Measurements from ENCODE around the gene TMPRSS13.

The TMPRSS13 gene

GRCh38 chr11:117921456-117921855 is 7.7 kb downstream of the TMPRSS13 start:
- no peaks in the 10 kb centered on the region for H3K9me3 ChIP-seq (replicated peaks in 1 of 2; ENCODE audit: control insufficient read depth in 2 of 2, insufficient read depth in 1 of 2, low read depth in 1 of 2, low read length in 2 of 2)
- no peak overlapping the region for H4K91ac ChIP-seq (ENCODE audit: low read depth, low read length, poor library complexity)
- no peak overlapping the region for H2BK120ac ChIP-seq (ENCODE audit: low read depth, low read length)
- H3K27ac ChIP-seq (replicated peaks; ENCODE audit: low read length) = no peak overlapping the region
- H3K23ac ChIP-seq (ENCODE audit: low read depth, low read length, poor library complexity) = no peak overlapping the region
- H3K36me3 ChIP-seq (replicated peaks in 1 of 2; ENCODE audit: control insufficient read depth in 2 of 2, insufficient read depth in 2 of 2, low read length in 2 of 2) = no peaks in the 10 kb centered on the region
- no peak overlapping the region for H2BK15ac ChIP-seq (ENCODE audit: low read length)
- no peaks in the 10 kb centered on the region for H3K79me1 ChIP-seq (ENCODE audit: low read depth, low read length)
- no peak overlapping the region for H2AFZ ChIP-seq (ENCODE audit: low read length)
- H2AK5ac ChIP-seq (ENCODE audit: low read depth, low read length) = no peak overlapping the region
- no peak overlapping the region for H4K8ac ChIP-seq (ENCODE audit: low read depth, low read length)
- no peak overlapping the region for H2BK5ac ChIP-seq (ENCODE audit: low read length)
- DNase-seq (ENCODE audit: low spot score) = no peak
- no peak overlapping the region for H3K4me3 ChIP-seq (ENCODE audit: low read length in 2 of 2)
- H3K4ac ChIP-seq (ENCODE audit: low read length) = no peak overlapping the region
- H3K27me3 ChIP-seq (ENCODE audit: control insufficient read depth in 3 of 3, insufficient read depth in 3 of 3, low read depth in 1 of 3, low read length in 3 of 3) = peaks cover 0 to 13% (median 0%) of the 10 kb centered on the region in 3 experiments
- no peak overlapping the region for H3K4me2 ChIP-seq (ENCODE audit: insufficient read depth, low read length, poor library complexity, severe bottlenecking)
- no CpG with 5 or more reads among the region's 2 CpGs for WGBS, 2 donors (ENCODE audit: extremely low coverage in 2 of 2, insufficient read length in 2 of 2, insufficient replicate concordance in 1 of 2)
- H3K18ac ChIP-seq (ENCODE audit: low read length) = no peak overlapping the region
- H3K14ac ChIP-seq (ENCODE audit: low read length) = no peak overlapping the region
- H3K9ac ChIP-seq (ENCODE audit: low read depth, low read length, poor library complexity) = no peak overlapping the region
- H3K4me1 ChIP-seq (ENCODE audit: control insufficient read depth in 2 of 2, insufficient read depth in 1 of 2, low read depth in 1 of 2, low read length in 2 of 2) = no peaks in the 10 kb centered on the region
- no peak overlapping the region for H2BK12ac ChIP-seq (ENCODE audit: low read length)

DNA sequence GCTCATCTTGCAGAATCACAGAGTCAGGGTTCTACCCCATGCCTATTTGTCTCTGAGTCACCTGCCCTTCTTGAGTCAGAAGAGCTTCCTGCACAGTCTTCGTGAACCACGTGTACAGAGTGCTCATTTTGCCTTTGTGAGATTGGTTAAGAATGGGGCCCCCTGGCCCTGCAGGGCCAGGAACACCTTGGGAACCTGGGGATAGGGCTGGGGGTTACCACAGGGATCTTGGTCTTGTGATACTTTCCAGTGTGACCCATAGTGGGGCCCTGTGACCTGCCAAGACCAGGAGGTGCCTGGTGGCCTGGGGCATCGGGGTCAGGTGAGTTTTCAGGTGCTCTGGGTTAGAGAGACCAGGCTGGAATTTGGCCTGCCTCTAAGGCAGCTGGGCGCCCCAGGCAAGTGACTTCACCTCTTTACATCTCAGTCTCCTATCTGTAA is 9.4 kb downstream of the TMPRSS13 start:
- Histone ChIP-seq H2BK120ac (ENCODE audit: low read depth, low read length) (no peak overlapping the region), H3K4ac (ENCODE audit: low read length) (no peak overlapping the region), H3K27ac (replicated peaks; ENCODE audit: low read length) (no peak overlapping the region), H3K79me1 (ENCODE audit: low read depth, low read length) (no peaks in the 10 kb centered on the region), H3K4me2 (ENCODE audit: insufficient read depth, low read length, poor library complexity, severe bottlenecking) (no peak overlapping the region), H2AK5ac (ENCODE audit: low read depth, low read length) (no peak overlapping the region), H4K91ac (ENCODE audit: low read depth, low read length, poor library complexity) (no peak overlapping the region), H3K9me3 (replicated peaks in 1 of 2; ENCODE audit: control insufficient read depth in 2 of 2, insufficient read depth in 1 of 2, low read depth in 1 of 2, low read length in 2 of 2) (no peaks in the 10 kb centered on the region), H2BK12ac (ENCODE audit: low read length) (no peak overlapping the region), H2BK5ac (ENCODE audit: low read length) (no peak overlapping the region), H3K4me3 (ENCODE audit: low read length in 2 of 2) (no peak overlapping the region), H2BK15ac (ENCODE audit: low read length) (no peak overlapping the region), H3K36me3 (replicated peaks in 1 of 2; ENCODE audit: control insufficient read depth in 2 of 2, insufficient read depth in 2 of 2, low read length in 2 of 2) (no peaks in the 10 kb centered on the region), H3K18ac (ENCODE audit: low read length) (no peak overlapping the region), H3K27me3 (ENCODE audit: control insufficient read depth in 3 of 3, insufficient read depth in 3 of 3, low read depth in 1 of 3, low read length in 3 of 3) (peaks cover 0 to 27% (median 0%) of the 10 kb centered on the region in 3 experiments), H3K14ac (ENCODE audit: low read length) (no peak overlapping the region), H3K4me1 (ENCODE audit: control insufficient read depth in 2 of 2, insufficient read depth in 1 of 2, low read depth in 1 of 2, low read length in 2 of 2) (no peaks in the 10 kb centered on the region), H3K23ac (ENCODE audit: low read depth, low read length, poor library complexity) (no peak overlapping the region), H2AFZ (ENCODE audit: low read length) (no peak overlapping the region), H3K9ac (ENCODE audit: low read depth, low read length, poor library complexity) (no peak overlapping the region), H4K8ac (ENCODE audit: low read depth, low read length) (no peak overlapping the region)
- DNase-seq (ENCODE audit: low spot score) = no peak
- no CpG with 5 or more reads among the region's 4 CpGs for WGBS, 2 donors (ENCODE audit: extremely low coverage in 2 of 2, insufficient read length in 2 of 2, insufficient replicate concordance in 1 of 2)

- H3K79me1 ChIP-seq (ENCODE audit: low read depth, low read length) = no peaks in the 10 kb centered on the region
- H3K27me3 ChIP-seq (ENCODE audit: control insufficient read depth in 3 of 3, insufficient read depth in 3 of 3, low read depth in 1 of 3, low read length in 3 of 3) = peaks cover 0 to 30% (median 0%) of the 10 kb centered on the region in 3 experiments
- WGBS, 2 donors (ENCODE audit: extremely low coverage in 2 of 2, insufficient read length in 2 of 2, insufficient replicate concordance in 1 of 2) = no CpG with 5 or more reads among the region's 4 CpGs
- no peak overlapping the region for H3K27ac ChIP-seq (replicated peaks; ENCODE audit: low read length)
- no peaks in the 10 kb centered on the region for H3K9me3 ChIP-seq (replicated peaks in 1 of 2; ENCODE audit: control insufficient read depth in 2 of 2, insufficient read depth in 1 of 2, low read depth in 1 of 2, low read length in 2 of 2)
- H2AFZ ChIP-seq (ENCODE audit: low read length) = no peak overlapping the region
- no peak overlapping the region for H3K23ac ChIP-seq (ENCODE audit: low read depth, low read length, poor library complexity)
- H3K36me3 ChIP-seq (replicated peaks in 1 of 2; ENCODE audit: control insufficient read depth in 2 of 2, insufficient read depth in 2 of 2, low read length in 2 of 2) = no peaks in the 10 kb centered on the region
- no peak for DNase-seq (ENCODE audit: low spot score)
- H2BK15ac ChIP-seq (ENCODE audit: low read length) = no peak overlapping the region
- no peak overlapping the region for H3K18ac ChIP-seq (ENCODE audit: low read length)
- no peak overlapping the region for H2BK5ac ChIP-seq (ENCODE audit: low read length)
- H3K14ac ChIP-seq (ENCODE audit: low read length) = no peak overlapping the region
- no peak overlapping the region for H4K91ac ChIP-seq (ENCODE audit: low read depth, low read length, poor library complexity)
- H4K8ac ChIP-seq (ENCODE audit: low read depth, low read length) = no peak overlapping the region
- no peak overlapping the region for H3K4me3 ChIP-seq (ENCODE audit: low read length in 2 of 2)
- H2BK12ac ChIP-seq (ENCODE audit: low read length) = no peak overlapping the region
- H2BK120ac ChIP-seq (ENCODE audit: low read depth, low read length) = no peak overlapping the region
- no peaks in the 10 kb centered on the region for H3K4me1 ChIP-seq (ENCODE audit: control insufficient read depth in 2 of 2, insufficient read depth in 1 of 2, low read depth in 1 of 2, low read length in 2 of 2)
- H3K4me2 ChIP-seq (ENCODE audit: insufficient read depth, low read length, poor library complexity, severe bottlenecking) = no peak overlapping the region
- no peak overlapping the region for H2AK5ac ChIP-seq (ENCODE audit: low read depth, low read length)
- H3K9ac ChIP-seq (ENCODE audit: low read depth, low read length, poor library complexity) = no peak overlapping the region
- no peak overlapping the region for H3K4ac ChIP-seq (ENCODE audit: low read length)
Observed at GRCh38 chr11:117919341-117919740, 9.9 kb downstream of the TMPRSS13 start.

DNA sequence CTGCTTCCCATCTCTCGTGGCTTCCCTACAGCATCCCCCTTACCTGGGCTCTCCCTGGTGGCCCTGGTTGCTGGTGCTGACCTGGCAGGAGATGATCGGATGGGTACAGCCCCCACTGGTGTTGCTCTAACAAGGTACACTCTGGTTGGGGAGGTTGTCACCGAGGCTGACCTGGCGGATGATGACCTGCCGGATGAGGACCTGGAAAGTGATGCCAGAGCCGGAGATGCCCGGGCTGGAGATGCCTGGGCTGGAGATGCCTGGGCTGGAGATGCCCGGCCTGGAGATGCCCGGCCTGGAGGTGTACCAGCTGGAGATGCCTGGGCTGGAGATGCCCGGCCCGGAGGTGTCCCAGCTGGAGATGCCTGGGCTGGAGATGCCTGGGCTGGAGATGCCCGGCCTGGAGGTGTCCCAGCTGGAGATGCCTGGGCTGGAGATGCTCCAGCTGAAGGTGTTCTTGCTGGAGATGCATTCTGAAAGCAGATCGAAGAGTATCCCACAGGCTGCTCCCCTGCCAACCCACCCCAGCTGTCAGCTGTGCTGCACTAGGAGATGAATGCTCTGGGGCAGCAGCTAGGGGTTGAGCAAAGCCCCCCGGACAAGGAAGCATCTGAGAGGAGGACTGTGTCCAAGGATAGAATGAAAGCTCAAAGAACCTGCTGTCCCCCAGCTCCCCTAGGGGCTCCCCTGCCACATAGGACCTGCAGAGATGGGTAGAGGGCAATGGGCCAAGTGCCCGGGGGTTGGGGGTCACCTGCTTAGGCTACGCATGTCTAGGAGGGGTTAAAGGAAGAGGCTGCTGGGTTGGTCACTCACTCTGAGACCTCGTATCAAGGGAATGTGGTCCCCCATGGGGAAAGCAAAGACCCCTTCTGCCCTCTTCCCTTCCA is 10.6 kb downstream of the TMPRSS13 start:
- Histone ChIP-seq H2AK5ac (ENCODE audit: low read depth, low read length) (peak overlapping the region; percentile 17), H3K9ac (ENCODE audit: low read depth, low read length, poor library complexity) (no peak overlapping the region), H3K36me3 (replicated peaks in 1 of 2; ENCODE audit: control insufficient read depth in 2 of 2, insufficient read depth in 2 of 2, low read length in 2 of 2) (no peaks in the 10 kb centered on the region), H2BK120ac (ENCODE audit: low read depth, low read length) (no peak overlapping the region), H3K4me2 (ENCODE audit: insufficient read depth, low read length, poor library complexity, severe bottlenecking) (no peak overlapping the region), H3K4me3 (ENCODE audit: low read length in 2 of 2) (no peak overlapping the region), H2BK5ac (ENCODE audit: low read length) (no peak overlapping the region), H3K18ac (ENCODE audit: low read length) (peak overlapping the region; percentile 8), H2BK12ac (ENCODE audit: low read length) (no peak overlapping the region), H3K14ac (ENCODE audit: low read length) (peak overlapping the region; percentile 87), H3K9me3 (replicated peaks in 1 of 2; ENCODE audit: control insufficient read depth in 2 of 2, insufficient read depth in 1 of 2, low read depth in 1 of 2, low read length in 2 of 2) (peaks cover 0 to 2% of the 10 kb centered on the region in 2 donors), H3K4ac (ENCODE audit: low read length) (no peak overlapping the region), H2BK15ac (ENCODE audit: low read length) (no peak overlapping the region), H2AFZ (ENCODE audit: low read length) (no peak overlapping the region), H3K27me3 (ENCODE audit: control insufficient read depth in 3 of 3, insufficient read depth in 3 of 3, low read depth in 1 of 3, low read length in 3 of 3) (peaks cover 0 to 38% (median 0%) of the 10 kb centered on the region in 3 experiments), H3K4me1 (ENCODE audit: control insufficient read depth in 2 of 2, insufficient read depth in 1 of 2, low read depth in 1 of 2, low read length in 2 of 2) (peaks cover 0 to 2% of the 10 kb centered on the region in 2 donors), H3K23ac (ENCODE audit: low read depth, low read length, poor library complexity) (no peak overlapping the region), H4K91ac (ENCODE audit: low read depth, low read length, poor library complexity) (no peak overlapping the region), H3K27ac (replicated peaks; ENCODE audit: low read length) (no peak overlapping the region), H3K79me1 (ENCODE audit: low read depth, low read length) (no peaks in the 10 kb centered on the region), H4K8ac (ENCODE audit: low read depth, low read length) (no peak overlapping the region)
- no peak for DNase-seq (ENCODE audit: low spot score)
- WGBS, 2 donors (ENCODE audit: extremely low coverage in 2 of 2, insufficient read length in 2 of 2, insufficient replicate concordance in 1 of 2) = no CpG with 5 or more reads among the region's 17 CpGs
